Right lobe of liver (tissue), 6 donors: Measurements from ENCODE around the gene INPP4B. TPM values are rescaled to one million over a fixed set of nuclear protein-coding genes. Genes with fewer than 3 reads are reported as not detected.
"Not testable (repeated sequence)": the region's sequence is repeated elsewhere in the genome, so short reads cannot be mapped to it uniquely, and the experiment has no call there.

Experiments
- ATAC-seq, 4 donors: fragments of 200-7000 bp; cut with Tn5 transposase; one replicate each; pipeline ENCODE4 v1.9.1; 2020; ENCODE audit warnings: mild to moderate bottlenecking in 4 of 4, moderate library complexity in 4 of 4
- DNase-seq, 3 donors: peaks; one replicate each; pipeline ENCODE4 v3.0.0-alpha.2; 2020
- H3K27ac ChIP-seq, 3 donors: fragments of 200-600 bp; one replicate each; pipeline ENCODE4 v1.8.0; 2022
- H3K27me3 ChIP-seq, 2 donors: fragments of 200-600 bp; one replicate each; pipeline ENCODE4 v1.8.0; 2022
- H3K36me3 ChIP-seq, 4 donors: fragments of 200-600 bp; sonication (generic) in 1 of 4; one replicate each; pipeline versions ENCODE4 v1.5.1 to v1.8.0; 2017 to 2022; ENCODE audit warnings: control low read depth in 1 of 4
- H3K4me1 ChIP-seq, 4 donors: fragments of 200-600 bp; sonication (generic) in 1 of 4; one replicate each; pipeline versions ENCODE4 v1.5.1 to v1.8.0; 2017 to 2022; ENCODE audit warnings: control low read depth in 1 of 4
- H3K4me3 ChIP-seq, 3 donors: fragments of 200-600 bp; one replicate each; pipeline ENCODE4 v1.8.0; 2022
- H3K9me3 ChIP-seq, 4 donors: fragments of 200-600 bp; sonication (generic) in 1 of 4; one replicate each; pipeline versions ENCODE4 v1.5.1 to v1.8.0; 2017 to 2022; ENCODE audit warnings: control low read depth in 1 of 4
- POLR2A ChIP-seq: fragments of 450-650 bp; IDR thresholded peaks from one replicate; pipeline ENCODE4 v1.6.1; 2017; ENCODE audit warnings: antibody characterized with exemption, mild to moderate bottlenecking
- WGBS: methylation state at CpG from one replicate; pipeline ENCODE4 v1.1.6; 2018; ENCODE audit warnings: low coverage, low lambda C conversion rate; ENCODE audit not compliant: insufficient coverage; ENCODE audit errors: missing lambda C conversion rate; 5-methylcytosine and 5-hydroxymethylcytosine counted together
- intact Hi-C, 2 donors: fragments of 100-400 bp; cut with DNase I; formaldehyde crosslinking; loops; one replicate each; pipeline versions ENCODE4 v1.11.2 to v1.14.1; 2022
- total RNA-seq, 6 experiments: library from RNA; depleted of rRNA in 2 of 6; stranded (reverse); fragments of >200 nt in 2 of 6; fragmentation: NEBNext Ultra II Directional in 3 of 6; extraction: Animal tissue kit (Norgen Biotek cat#: 25700) in 3 of 6; gene quantifications; one replicate each; pipeline versions ENCODE4 v1.1.0 to v1.2.4, GENCODE V29; 2016 to 2023
- TF ChIP-seq, protein P1 (sequence below), 4 donors: fragments of 200-600 bp in 3 of 4; fragments of 450-650 bp in 1 of 4; IDR thresholded peaks; one replicate each; pipeline versions ENCODE4 v1.5.1 to v1.8.0; 2016 to 2022; ENCODE audit warnings: antibody characterized with exemption in 4 of 4, mild to moderate bottlenecking in 2 of 4
- donor health status: DM: no; HTN: yes; CAD: no.
- donor health status: DM: no; HTN: no; CAD: no.
- donor health status: DM: no; HTN: no; CAD: no.
- donor health status: DM: no; HTN: yes; CAD: no.
- donor health status: DM: no; HTN: yes; CAD: no.

The INPP4B gene
- total RNA-seq, 6 experiments from 2014 or later = 0.73 to 5.0 (median 1.6) TPM

DNA sequence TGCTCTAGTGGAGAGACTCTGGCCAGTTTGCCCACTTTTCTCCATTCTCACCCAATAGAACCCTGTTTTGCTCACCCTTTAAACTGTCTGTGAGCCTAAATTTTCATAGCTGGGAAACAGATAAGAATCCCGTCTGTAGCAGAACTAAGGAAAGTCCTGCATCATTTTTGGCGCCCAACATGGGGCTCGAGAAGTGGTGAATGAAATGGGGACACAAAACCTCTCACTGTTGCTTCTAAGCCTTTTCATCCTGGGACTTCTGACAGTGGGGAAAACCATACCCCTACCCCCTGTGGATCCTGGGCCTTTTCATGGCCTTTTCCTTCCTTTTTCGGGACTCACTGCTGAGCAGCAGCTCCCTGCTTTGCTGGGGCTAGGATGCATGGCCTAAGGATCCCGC lies 189.9 kb downstream of the INPP4B start:
- H3K27ac ChIP-seq = no peak overlapping the region
- H3K4me3 ChIP-seq = no peak overlapping the region
- 56% methylated on average over 3 of the region's 5 CpGs for WGBS
- TF ChIP-seq, protein P1, sequence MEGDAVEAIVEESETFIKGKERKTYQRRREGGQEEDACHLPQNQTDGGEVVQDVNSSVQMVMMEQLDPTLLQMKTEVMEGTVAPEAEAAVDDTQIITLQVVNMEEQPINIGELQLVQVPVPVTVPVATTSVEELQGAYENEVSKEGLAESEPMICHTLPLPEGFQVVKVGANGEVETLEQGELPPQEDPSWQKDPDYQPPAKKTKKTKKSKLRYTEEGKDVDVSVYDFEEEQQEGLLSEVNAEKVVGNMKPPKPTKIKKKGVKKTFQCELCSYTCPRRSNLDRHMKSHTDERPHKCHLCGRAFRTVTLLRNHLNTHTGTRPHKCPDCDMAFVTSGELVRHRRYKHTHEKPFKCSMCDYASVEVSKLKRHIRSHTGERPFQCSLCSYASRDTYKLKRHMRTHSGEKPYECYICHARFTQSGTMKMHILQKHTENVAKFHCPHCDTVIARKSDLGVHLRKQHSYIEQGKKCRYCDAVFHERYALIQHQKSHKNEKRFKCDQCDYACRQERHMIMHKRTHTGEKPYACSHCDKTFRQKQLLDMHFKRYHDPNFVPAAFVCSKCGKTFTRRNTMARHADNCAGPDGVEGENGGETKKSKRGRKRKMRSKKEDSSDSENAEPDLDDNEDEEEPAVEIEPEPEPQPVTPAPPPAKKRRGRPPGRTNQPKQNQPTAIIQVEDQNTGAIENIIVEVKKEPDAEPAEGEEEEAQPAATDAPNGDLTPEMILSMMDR (IDR thresholded peaks at IDR 0.05) = no peak
- no peak for TF ChIP-seq POLR2A
- DNase-seq (no peak), ATAC-seq (no peak)
- no peaks in the 10 kb centered on the region for H3K36me3 ChIP-seq
- intact Hi-C loops = no loop called here
- peaks cover 6 to 24% (median 8%) of the 10 kb centered on the region in 4 donors for H3K9me3 ChIP-seq
- H3K4me1 ChIP-seq = no peaks in the 10 kb centered on the region
- H3K27me3 ChIP-seq = no peaks in the 10 kb centered on the region

DNA sequence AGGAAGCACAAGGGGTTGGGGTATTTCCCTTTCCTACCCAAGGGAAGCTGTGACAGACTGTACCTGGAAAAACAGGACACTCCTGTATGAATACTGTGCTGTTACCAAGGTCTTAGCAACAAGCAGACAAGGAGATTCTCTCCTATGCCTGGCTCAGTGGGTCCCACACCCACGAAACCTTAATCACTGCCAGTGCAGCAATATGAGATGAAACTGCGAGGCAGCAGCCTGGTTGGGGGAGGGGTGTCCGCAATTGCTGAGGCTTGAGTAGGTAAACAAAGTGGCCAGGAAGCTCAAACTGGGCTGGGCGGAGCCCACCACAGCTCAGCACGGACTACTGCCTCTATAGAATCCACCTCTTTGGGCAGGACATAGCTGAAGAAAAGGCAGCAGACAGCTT lies 197.7 kb downstream of the INPP4B start:
- Histone ChIP-seq H3K36me3 (no peaks in the 10 kb centered on the region), H3K9me3 (no peaks in the 10 kb centered on the region), H3K27ac (no peak overlapping the region), H3K4me1 (no peaks in the 10 kb centered on the region), H3K27me3 (no peaks in the 10 kb centered on the region), H3K4me3 (no peak overlapping the region)
- DNase-seq (no peak), ATAC-seq (no peak)
- TF ChIP-seq POLR2A = no peak
- TF ChIP-seq, protein P1 (IDR thresholded peaks at IDR 0.05) = no peak
- intact Hi-C loops = no loop called here
- WGBS = 79% methylated on average over 3 of the region's 5 CpGs

DNA sequence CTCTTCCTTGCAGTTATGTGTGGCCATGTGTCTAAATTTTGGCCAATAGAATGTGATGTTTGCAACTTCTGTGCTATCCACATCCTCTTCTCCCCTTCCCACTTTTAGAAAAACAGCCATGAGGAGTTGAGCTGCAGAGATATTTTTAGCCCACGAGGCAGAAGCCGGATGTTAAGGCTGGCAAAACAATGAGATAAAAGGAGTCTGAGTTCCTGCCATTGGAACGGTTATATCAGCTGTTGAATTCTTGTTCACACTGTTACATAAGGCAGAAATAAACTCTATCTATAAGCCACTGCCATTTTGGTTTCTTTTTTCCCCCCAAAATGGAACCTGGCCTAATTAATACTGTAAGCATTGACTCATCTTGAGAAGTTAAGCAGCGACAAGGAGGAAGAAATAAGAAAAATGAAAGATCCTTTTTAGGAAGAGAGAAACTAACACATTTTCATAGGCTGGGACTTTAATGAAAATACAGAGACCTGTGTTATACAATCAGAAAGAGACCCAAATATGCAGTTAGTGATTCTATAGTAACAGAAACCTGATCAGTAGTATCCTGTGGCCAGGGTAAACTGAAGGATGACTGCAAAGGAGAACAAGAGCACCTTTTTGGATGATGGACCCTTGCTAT lies 200.5 kb downstream of the INPP4B start:
- Histone ChIP-seq H3K27ac (no peak overlapping the region), H3K9me3 (no peaks in the 10 kb centered on the region), H3K4me1 (no peaks in the 10 kb centered on the region), H3K27me3 (no peaks in the 10 kb centered on the region), H3K36me3 (no peaks in the 10 kb centered on the region), H3K4me3 (no peak overlapping the region)
- WGBS = 23% methylated on average over 4 of the region's 4 CpGs
- intact Hi-C loops = no loop called here
- DNase-seq (no peak), ATAC-seq (no peak)
- TF ChIP-seq, protein P1 (IDR thresholded peaks at IDR 0.05) = no peak
- no peak for TF ChIP-seq POLR2A

DNA sequence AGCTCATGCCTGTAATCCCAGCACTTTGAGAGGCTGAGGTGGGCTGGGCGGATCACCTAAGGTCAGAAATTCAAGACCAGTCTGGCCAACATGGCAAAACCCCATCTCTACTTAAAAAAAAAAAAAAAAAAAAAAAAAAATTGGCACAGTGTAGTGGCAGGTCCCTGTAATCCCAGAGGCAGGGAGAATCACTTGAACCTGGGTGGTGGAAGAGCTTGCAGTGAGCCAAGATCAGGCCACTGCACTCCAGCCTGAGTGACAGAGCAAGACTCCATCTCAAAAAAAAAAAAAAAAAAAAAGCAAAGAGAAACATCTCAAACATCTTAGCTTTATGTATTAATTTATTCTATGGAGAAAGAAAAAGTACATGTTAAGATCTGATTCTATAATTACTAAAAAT lies 201.5 kb downstream of the INPP4B start:
- H3K4me1 ChIP-seq, intact Hi-C loops, ATAC-seq, H3K27ac ChIP-seq, H3K36me3 ChIP-seq, H3K27me3 ChIP-seq, H3K9me3 ChIP-seq, DNase-seq, H3K4me3 ChIP-seq: not testable (repeated sequence)
- 50% methylated on average over 1 of the region's 1 CpG for WGBS

DNA sequence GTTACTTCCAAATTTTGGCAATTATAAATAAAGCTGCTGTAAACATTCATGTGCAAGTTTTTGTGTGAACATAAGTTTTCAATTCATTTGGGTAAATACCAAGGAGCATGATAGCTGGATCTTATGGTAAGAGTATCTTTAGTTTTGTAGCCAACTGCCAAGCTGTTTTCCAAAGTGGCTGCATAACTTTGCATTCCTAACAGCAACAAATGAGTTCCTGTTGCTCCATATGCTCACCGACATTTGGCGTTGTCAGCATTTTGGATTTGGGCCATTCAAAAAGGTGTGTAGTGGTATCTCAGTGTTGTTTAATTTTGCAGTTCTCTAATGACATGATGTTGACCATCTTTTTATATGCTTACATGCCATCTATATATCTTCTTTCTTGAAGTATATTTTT lies 208.5 kb downstream of the INPP4B start:
- ATAC-seq (no peak), DNase-seq (no peak)
- H3K4me3 ChIP-seq = no peak overlapping the region
- H3K36me3 ChIP-seq = no peaks in the 10 kb centered on the region
- H3K27me3 ChIP-seq = no peaks in the 10 kb centered on the region
- no peak overlapping the region for H3K27ac ChIP-seq
- no peak for TF ChIP-seq POLR2A
- TF ChIP-seq, protein P1 (IDR thresholded peaks at IDR 0.05) = no peak
- intact Hi-C loops = no loop called here
- WGBS = 40% methylated on average over 1 of the region's 2 CpGs
- no peaks in the 10 kb centered on the region for H3K4me1 ChIP-seq
- H3K9me3 ChIP-seq = no peaks in the 10 kb centered on the region
